HCT116 (cell line): ENCODE measurements around the gene ANO9. TPM values are rescaled to one million over a fixed set of nuclear protein-coding genes. Genes with fewer than 3 reads are reported as not detected.

Experiments used
- ATAC-seq: fragments of 200-7000 bp; cut with Tn5 transposase; 2 replicates; pipeline ENCODE4 v1.9.1; 2020; ENCODE audit warnings: mild to moderate bottlenecking, moderate library complexity
- BruUV-seq: library from RNA; stranded (reverse); fragments of 400-500 nt; replicated peaks from 2 replicates; lab custom pipeline; 2021; lab: Mats Ljungman, UMichigan
- CTCF ChIA-PET: fragments of 300-600 bp; sonication (Branson Sonifier 250); formaldehyde crosslinking; loops from one replicate; lab custom pipeline; 2021; ENCODE audit warnings: antibody characterized with exemption; lab: Charles Lee
- POLR2A ChIA-PET: fragments of 300-600, 350-600 bp; sonication (Branson Sonifier 250); formaldehyde crosslinking; loops from one replicate; lab custom pipeline; 2021; ENCODE audit warnings: antibody characterized with exemption; lab: Charles Lee
- RAD21 ChIA-PET, 2 experiments: fragments of 300-600 bp; sonication (Branson Sonifier 250); formaldehyde crosslinking; loops; one replicate each; lab custom pipeline; 2023; ENCODE audit warnings: low total read pairs in 2 of 2; ENCODE audit not compliant: uncharacterized antibody in 2 of 2, unreplicated experiment in 2 of 2, low non-redundant PET in 1 of 2; lab: Charles Lee
- DNase-seq: peaks from one replicate; pipeline ENCODE4 v3.0.0-alpha.2; 2010; ENCODE audit warnings: low read depth, low spot score
- H2AFZ ChIP-seq: fragments of 200-600 bp; shearing (Covaris generic), sonication (generic); 2 replicates; pipeline ENCODE4 v1.6.1; 2017; ENCODE audit warnings: low read depth, mixed run types, mixed read lengths, antibody characterized with exemption, low read length; ENCODE audit not compliant: poor library complexity, severe bottlenecking
- H3K27ac ChIP-seq: 2 replicates; pipeline ENCODE4 v1.5.1; 2012; ENCODE audit warnings: low read depth, low read length
- H3K27me3 ChIP-seq: fragments of 200-600 bp; sonication (generic); 2 replicates; pipeline ENCODE4 v1.6.1; 2016; ENCODE audit warnings: mixed run types, low read length, mixed read lengths; ENCODE audit not compliant: insufficient read depth
- H3K36me3 ChIP-seq, 2 experiments: fragments of 200-500 bp in 1 of 2; fragments of 200-600 bp in 1 of 2; sonication (Bioruptor generic) in 1 of 2; sonication (generic) in 1 of 2; 2 replicates each; pipeline versions ENCODE4 v1.5.1 to v1.6.1; 2014 to 2016; ENCODE audit warnings: low read length in 2 of 2, inconsistent platforms in 1 of 2, mixed read lengths in 1 of 2, mixed run types in 1 of 2; ENCODE audit not compliant: insufficient read depth in 2 of 2, control insufficient read depth in 1 of 2
- H3K4me1 ChIP-seq, 2 experiments: fragments of 200-600 bp in 1 of 2; sonication (generic) in 1 of 2; 2 replicates each; pipeline versions ENCODE4 v1.5.1 to v1.6.1; 2012 to 2017; ENCODE audit warnings: low read length in 2 of 2, inconsistent platforms in 1 of 2, mild to moderate bottlenecking in 1 of 2, mixed read lengths in 1 of 2, mixed run types in 1 of 2, moderate library complexity in 1 of 2; ENCODE audit not compliant: insufficient read depth in 2 of 2, control insufficient read depth in 1 of 2
- H3K4me2 ChIP-seq: fragments of 200-600 bp; sonication (generic); 2 replicates; pipeline ENCODE4 v1.6.1; 2017; ENCODE audit warnings: mixed run types, low read length, mixed read lengths
- H3K4me3 ChIP-seq, 2 experiments: fragments of 200-600 bp in 1 of 2; sonication (generic) in 1 of 2; replicated peaks in 1 of 2; 2 replicates each; pipeline ENCODE4 v1.5.1; 2011 to 2016; ENCODE audit warnings: low read length in 2 of 2, control low read depth in 1 of 2, low read depth in 1 of 2, mild to moderate bottlenecking in 1 of 2, mixed read lengths in 1 of 2, mixed run types in 1 of 2
- H3K79me2 ChIP-seq: fragments of 200-600 bp; sonication (generic); 2 replicates; pipeline ENCODE4 v1.6.1; 2017; ENCODE audit warnings: mild to moderate bottlenecking, mixed run types, low read length, moderate library complexity, mixed read lengths; ENCODE audit not compliant: insufficient read depth
- H3K9ac ChIP-seq: fragments of 200-600 bp; sonication (generic); 2 replicates; pipeline ENCODE4 v1.6.1; 2016; ENCODE audit warnings: low read length, mixed read lengths
- H3K9me2 ChIP-seq: fragments of 200-600 bp; sonication (generic), shearing (Covaris generic); 2 replicates; pipeline ENCODE4 v1.6.1; 2017; ENCODE audit warnings: mixed run types, mild to moderate bottlenecking, moderate library complexity; ENCODE audit not compliant: insufficient read depth
- H3K9me3 ChIP-seq, 2 experiments: fragments of 200-500 bp in 1 of 2; fragments of 200-600 bp in 1 of 2; sonication (Bioruptor generic) in 1 of 2; sonication (generic) in 1 of 2; 2 replicates each; pipeline ENCODE4 v1.6.1; 2014 to 2017; ENCODE audit warnings: low read length in 2 of 2, mixed read lengths in 2 of 2, inconsistent platforms in 1 of 2, low read depth in 1 of 2, mild to moderate bottlenecking in 1 of 2, mixed run types in 1 of 2, moderate library complexity in 1 of 2; ENCODE audit not compliant: control insufficient read depth in 1 of 2, insufficient read depth in 1 of 2
- H4K20me1 ChIP-seq: fragments of 200-600 bp; sonication (generic), shearing (Covaris generic); 2 replicates; pipeline ENCODE4 v1.6.1; 2017; ENCODE audit warnings: mixed run types, mild to moderate bottlenecking, moderate library complexity; ENCODE audit not compliant: insufficient read depth
- CBX3 ChIP-seq: IDR thresholded peaks from 2 replicates; pipeline ENCODE4 v1.6.1; 2012; ENCODE audit warnings: low read depth
- CEBPB ChIP-seq: IDR thresholded peaks from 2 replicates; pipeline ENCODE4 v1.6.1; 2012; ENCODE audit warnings: low read depth
- CTCF ChIP-seq, 3 experiments: fragments of 200-600 bp in 1 of 3; sonication (generic) in 1 of 3; IDR thresholded peaks in 2 of 3; conservative IDR thresholded peaks in 1 of 3; 2 replicates each; pipeline ENCODE4 v1.5.1; 2012 to 2017; ENCODE audit warnings: low read depth in 2 of 3, low read length in 2 of 3, antibody characterized with exemption in 1 of 3, borderline replicate concordance in 1 of 3, control low read depth in 1 of 3, mild to moderate bottlenecking in 1 of 3, mixed read lengths in 1 of 3, mixed run types in 1 of 3, moderate library complexity in 1 of 3; ENCODE audit not compliant: insufficient read depth in 1 of 3
- EGR1 ChIP-seq: IDR thresholded peaks from 2 replicates; pipeline ENCODE4 v1.6.1; 2012; ENCODE audit warnings: low read depth
- EZH2phosphoT487 ChIP-seq: fragments of 200-600 bp; IDR thresholded peaks from 2 replicates; pipeline ENCODE4 v1.6.1; 2018; ENCODE audit warnings: antibody characterized with exemption, borderline replicate concordance
- JUND ChIP-seq: IDR thresholded peaks from 2 replicates; pipeline ENCODE4 v1.6.1; 2012
- MAX ChIP-seq: IDR thresholded peaks from 2 replicates; pipeline ENCODE4 v1.6.1; 2012
- POLR2A ChIP-seq: IDR thresholded peaks from 2 replicates; pipeline ENCODE4 v1.7.0; 2011; ENCODE audit warnings: borderline replicate concordance; ENCODE audit not compliant: insufficient read depth, insufficient read length; ENCODE audit errors: extremely low read depth
- POLR2AphosphoS5 ChIP-seq: IDR thresholded peaks from 2 replicates; pipeline ENCODE4 v1.6.1; 2011; ENCODE audit warnings: mild to moderate bottlenecking, low read depth, low read length, moderate library complexity
- RAD21 ChIP-seq: IDR thresholded peaks from 2 replicates; pipeline ENCODE4 v1.6.1; 2012; ENCODE audit warnings: low read depth, mild to moderate bottlenecking
- SIN3A ChIP-seq: IDR thresholded peaks from 2 replicates; pipeline ENCODE4 v1.6.1; 2012; ENCODE audit warnings: low read depth
- SP1 ChIP-seq: IDR thresholded peaks from 2 replicates; pipeline ENCODE4 v1.6.1; 2012; ENCODE audit warnings: low read depth
- SRF ChIP-seq: IDR thresholded peaks from 2 replicates; pipeline ENCODE4 v1.6.1; 2012; ENCODE audit warnings: low read depth
- TCF7L2 ChIP-seq: IDR thresholded peaks from 2 replicates; pipeline ENCODE4 v1.7.0; 2011; ENCODE audit warnings: borderline replicate concordance, inconsistent platforms; ENCODE audit not compliant: insufficient read depth, insufficient read length; ENCODE audit errors: extremely low read depth
- ZBTB33 ChIP-seq: IDR thresholded peaks from 2 replicates; pipeline ENCODE4 v1.6.1; 2011; ENCODE audit warnings: mild to moderate bottlenecking, low read length, moderate library complexity; ENCODE audit not compliant: insufficient replicate concordance; ENCODE audit errors: extremely low read depth
- ZFX ChIP-seq: fragments of 450-650 bp; IDR thresholded peaks from 2 replicates; pipeline ENCODE4 v1.6.1; 2017
- ZNF274 ChIP-seq: fragments of 200-500 bp; sonication (Bioruptor generic); IDR thresholded peaks from 2 replicates; pipeline ENCODE4 v1.6.1; 2014; ENCODE audit warnings: mild to moderate bottlenecking, low read depth, low read length, inconsistent platforms
- intact Hi-C: fragments of 100-400 bp; cut with micrococcal nuclease; formaldehyde crosslinking; loops from 2 replicates; pipeline ENCODE4 v1.10.0; 2022
- total RNA-seq: library from RNA; stranded (reverse); gene quantifications from one replicate; pipeline ENCODE4 v1.2.1, GENCODE V29; 2021; ENCODE audit not compliant: unreplicated experiment

Gene ANO9
- total RNA-seq, 1 experiment from 2014 or later, result 70.3 TPM

DNA sequence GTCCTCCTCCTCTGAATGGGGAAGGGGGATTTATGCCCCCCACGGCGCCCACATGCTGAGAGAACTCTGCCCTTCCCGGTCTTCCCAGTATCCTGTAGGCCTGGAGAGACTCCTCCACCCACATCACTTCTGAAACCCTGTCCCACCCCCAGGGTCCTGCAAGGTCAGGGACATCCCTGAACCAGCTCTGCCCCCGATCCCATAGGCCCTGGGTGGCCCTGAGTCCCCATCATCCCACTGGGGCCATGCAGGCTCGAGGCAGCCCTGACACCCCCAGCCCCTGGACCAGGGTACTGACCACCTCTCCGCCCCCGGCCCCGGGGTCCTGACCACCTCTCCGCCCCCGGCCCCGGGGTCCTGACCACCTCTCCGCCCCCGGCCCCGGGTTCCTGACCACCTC is 60.8 kb downstream of the ANO9 start:
- H3K4me1 ChIP-seq, result no peaks in the 10 kb centered on the region
- BruUV-seq, result no TSS peak
- no peak for TF ChIP-seq ZBTB33
- no peak for TF ChIP-seq RAD21
- TF ChIP-seq MAX, result no peak
- no peak for TF ChIP-seq ZFX
- no peak for TF ChIP-seq POLR2A
- TF ChIP-seq SIN3A, result no peak
- TF ChIP-seq POLR2AphosphoS5, result no peak
- no peak for TF ChIP-seq TCF7L2
- TF ChIP-seq JUND, result no peak
- no peak for TF ChIP-seq CEBPB
- TF ChIP-seq EGR1, result no peak
- TF ChIP-seq SRF, result no peak
- TF ChIP-seq CBX3, result no peak
- TF ChIP-seq ZNF274, result no peak
- no peak for TF ChIP-seq EZH2phosphoT487
- TF ChIP-seq CTCF (IDR thresholded peaks at IDR 0.05 in 2 of 3, conservative IDR thresholded peaks at IDR 0.05 in 1 of 3; ENCODE audit: borderline replicate concordance in 1 of 3, insufficient read depth in 1 of 3, low read depth in 2 of 3, low read length in 2 of 3), result no peak
- no peak for TF ChIP-seq SP1
- no peak overlapping the region for H2AFZ ChIP-seq
- no peaks in the 10 kb centered on the region for H4K20me1 ChIP-seq
- RAD21 ChIA-PET, result no interaction called here
- no peak overlapping the region for H3K4me3 ChIP-seq
- POLR2A ChIA-PET, result no interaction called here
- intact Hi-C loops, result no loop called here
- H3K9me2 ChIP-seq, result no peaks in the 10 kb centered on the region
- H3K27me3 ChIP-seq, result no peaks in the 10 kb centered on the region
- no peaks in the 10 kb centered on the region for H3K36me3 ChIP-seq
- H3K79me2 ChIP-seq, result no peaks in the 10 kb centered on the region
- DNase-seq (no peak), ATAC-seq (no peak)
- no peaks in the 10 kb centered on the region for H3K9me3 ChIP-seq
- no peak overlapping the region for H3K27ac ChIP-seq
- CTCF ChIA-PET, result no interaction called here
- H3K9ac ChIP-seq, result no peak overlapping the region
- H3K4me2 ChIP-seq, result no peak overlapping the region
